ENCODE data around the gene PDIA5.

GRCh38 chr3:123141276-123141675 lies 74.5 kb downstream of the PDIA5 start:
- TF ChIP-seq EP300 (IDR thresholded peaks at IDR 0.05): no peak
- TF ChIP-seq, protein P1, sequence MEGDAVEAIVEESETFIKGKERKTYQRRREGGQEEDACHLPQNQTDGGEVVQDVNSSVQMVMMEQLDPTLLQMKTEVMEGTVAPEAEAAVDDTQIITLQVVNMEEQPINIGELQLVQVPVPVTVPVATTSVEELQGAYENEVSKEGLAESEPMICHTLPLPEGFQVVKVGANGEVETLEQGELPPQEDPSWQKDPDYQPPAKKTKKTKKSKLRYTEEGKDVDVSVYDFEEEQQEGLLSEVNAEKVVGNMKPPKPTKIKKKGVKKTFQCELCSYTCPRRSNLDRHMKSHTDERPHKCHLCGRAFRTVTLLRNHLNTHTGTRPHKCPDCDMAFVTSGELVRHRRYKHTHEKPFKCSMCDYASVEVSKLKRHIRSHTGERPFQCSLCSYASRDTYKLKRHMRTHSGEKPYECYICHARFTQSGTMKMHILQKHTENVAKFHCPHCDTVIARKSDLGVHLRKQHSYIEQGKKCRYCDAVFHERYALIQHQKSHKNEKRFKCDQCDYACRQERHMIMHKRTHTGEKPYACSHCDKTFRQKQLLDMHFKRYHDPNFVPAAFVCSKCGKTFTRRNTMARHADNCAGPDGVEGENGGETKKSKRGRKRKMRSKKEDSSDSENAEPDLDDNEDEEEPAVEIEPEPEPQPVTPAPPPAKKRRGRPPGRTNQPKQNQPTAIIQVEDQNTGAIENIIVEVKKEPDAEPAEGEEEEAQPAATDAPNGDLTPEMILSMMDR (IDR thresholded peaks at IDR 0.05): no peak
- no peak for TF ChIP-seq POLR2A (IDR thresholded peaks at IDR 0.05)

Data from sigmoid colon (tissue), 4 donors.